Superior temporal gyrus (tissue), 1 donor: ENCODE results near the gene FNBP1.
A peak's percentile ranks its signal among the peaks of the same experiment; 100 is the strongest.
"Not testable (repeated sequence)": the region's sequence is repeated elsewhere in the genome, so short reads cannot be mapped to it uniquely, and the experiment has no call there.

Source experiments
- DNase-seq: peaks from one replicate; pipeline ENCODE4 v3.0.0-alpha.2; 2016; ENCODE audit errors: extremely low spot score

FNBP1 gene

GRCh38 chr9:129891569-129891968, 151.4 kb downstream of the FNBP1 start:
- DNase-seq, result no peak

- DNase-seq, result not testable (repeated sequence)
Measured at GRCh38 chr9:129890718-129891299, 152.2 kb downstream of the FNBP1 start.

GRCh38 chr9:129889941-129890717, 152.9 kb downstream of the FNBP1 start:
- no peak for DNase-seq

GRCh38 chr9:129889122-129889940, 153.7 kb downstream of the FNBP1 start:
- DNase-seq, result no peak

GRCh38 chr9:129888293-129889121, 154.5 kb downstream of the FNBP1 start:
- no peak for DNase-seq

- peak; percentile 57 for DNase-seq
Measured at GRCh38 chr9:129887334-129888292, 155.4 kb downstream of the FNBP1 start.

- peak; percentile 63 for DNase-seq
Measured at GRCh38 chr9:129886226-129887174, 156.5 kb downstream of the FNBP1 start.

- DNase-seq, result peak; percentile 78
Measured at GRCh38 chr9:129885670-129886106, 157.3 kb downstream of the FNBP1 start.

- DNase-seq, result no peak
Measured at GRCh38 chr9:129885018-129885669, 157.8 kb downstream of the FNBP1 start.

GRCh38 chr9:129884220-129885017, 158.6 kb downstream of the FNBP1 start:
- DNase-seq, result peak; percentile 84

- DNase-seq, result no peak
Measured at GRCh38 chr9:129881547-129882324, 161.3 kb downstream of the FNBP1 start.

GRCh38 chr9:129880654-129881546, 162.1 kb downstream of the FNBP1 start:
- DNase-seq, result no peak

- no peak for DNase-seq
Measured at GRCh38 chr9:129879991-129880653, 162.9 kb downstream of the FNBP1 start.

GRCh38 chr9:129879103-129879699, 163.8 kb downstream of the FNBP1 start:
- no peak for DNase-seq

GRCh38 chr9:129878291-129878690, 164.7 kb downstream of the FNBP1 start:
- DNase-seq, result no peak
